Ovary (tissue), 3 donors: ENCODE results near the gene BAX.

Experiments used
- EP300 ChIP-seq: sonication (generic); formaldehyde crosslinking; IDR thresholded peaks from one replicate; pipeline ENCODE4 v1.6.1; 2017; ENCODE audit warnings: antibody characterized with exemption
- POLR2A ChIP-seq: fragments of 450-650 bp; IDR thresholded peaks from one replicate; pipeline ENCODE4 v1.6.1; 2017; ENCODE audit warnings: antibody characterized with exemption, mild to moderate bottlenecking, moderate library complexity
- TF ChIP-seq, protein P1 (sequence below), 3 donors: fragments of 450-650 bp in 2 of 3; fragments of 200-600 bp in 1 of 3; IDR thresholded peaks; one replicate each; pipeline versions ENCODE4 v1.5.1 to v1.8.0; 2016 to 2022; ENCODE audit warnings: antibody characterized with exemption in 3 of 3, mild to moderate bottlenecking in 1 of 3
- donor health status: DM: no; HTN: no; CAD: no.

DNA sequence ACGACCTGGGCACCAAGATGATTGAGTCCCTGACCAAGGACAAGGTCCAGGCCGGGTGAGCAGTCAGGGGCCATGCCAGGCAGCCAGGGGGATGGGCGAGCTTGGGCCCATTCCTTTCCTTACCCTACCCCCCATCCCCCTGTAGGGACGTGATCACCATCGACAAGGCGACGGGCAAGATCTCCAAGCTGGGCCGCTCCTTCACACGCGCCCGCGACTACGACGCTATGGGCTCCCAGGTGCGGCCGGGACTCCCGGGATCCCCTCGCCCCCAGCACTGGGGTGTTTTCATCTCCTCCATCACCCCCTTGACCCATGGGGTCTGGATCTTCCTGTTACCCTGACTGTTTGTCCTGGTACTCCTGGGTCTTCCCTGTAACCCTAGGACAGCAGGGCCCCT lies 55.2 kb downstream of the BAX start:
- TF ChIP-seq, protein P1, sequence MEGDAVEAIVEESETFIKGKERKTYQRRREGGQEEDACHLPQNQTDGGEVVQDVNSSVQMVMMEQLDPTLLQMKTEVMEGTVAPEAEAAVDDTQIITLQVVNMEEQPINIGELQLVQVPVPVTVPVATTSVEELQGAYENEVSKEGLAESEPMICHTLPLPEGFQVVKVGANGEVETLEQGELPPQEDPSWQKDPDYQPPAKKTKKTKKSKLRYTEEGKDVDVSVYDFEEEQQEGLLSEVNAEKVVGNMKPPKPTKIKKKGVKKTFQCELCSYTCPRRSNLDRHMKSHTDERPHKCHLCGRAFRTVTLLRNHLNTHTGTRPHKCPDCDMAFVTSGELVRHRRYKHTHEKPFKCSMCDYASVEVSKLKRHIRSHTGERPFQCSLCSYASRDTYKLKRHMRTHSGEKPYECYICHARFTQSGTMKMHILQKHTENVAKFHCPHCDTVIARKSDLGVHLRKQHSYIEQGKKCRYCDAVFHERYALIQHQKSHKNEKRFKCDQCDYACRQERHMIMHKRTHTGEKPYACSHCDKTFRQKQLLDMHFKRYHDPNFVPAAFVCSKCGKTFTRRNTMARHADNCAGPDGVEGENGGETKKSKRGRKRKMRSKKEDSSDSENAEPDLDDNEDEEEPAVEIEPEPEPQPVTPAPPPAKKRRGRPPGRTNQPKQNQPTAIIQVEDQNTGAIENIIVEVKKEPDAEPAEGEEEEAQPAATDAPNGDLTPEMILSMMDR (IDR thresholded peaks at IDR 0.05), result no peak
- TF ChIP-seq POLR2A, result no peak
- no peak for TF ChIP-seq EP300
